ENCODE results near the gene CNOT3. TPM values are rescaled to one million over a fixed set of nuclear protein-coding genes. Genes with fewer than 3 reads are reported as not detected.
A peak's percentile ranks its signal among the peaks of the same experiment; 100 is the strongest.

Gene CNOT3
- total and polyA plus RNA-seq, 2 of the 13 experiments (the other 11 are each of a cell fraction or from before 2014, with no cell fraction given): 4.3 to 5.8 TPM

DNA sequence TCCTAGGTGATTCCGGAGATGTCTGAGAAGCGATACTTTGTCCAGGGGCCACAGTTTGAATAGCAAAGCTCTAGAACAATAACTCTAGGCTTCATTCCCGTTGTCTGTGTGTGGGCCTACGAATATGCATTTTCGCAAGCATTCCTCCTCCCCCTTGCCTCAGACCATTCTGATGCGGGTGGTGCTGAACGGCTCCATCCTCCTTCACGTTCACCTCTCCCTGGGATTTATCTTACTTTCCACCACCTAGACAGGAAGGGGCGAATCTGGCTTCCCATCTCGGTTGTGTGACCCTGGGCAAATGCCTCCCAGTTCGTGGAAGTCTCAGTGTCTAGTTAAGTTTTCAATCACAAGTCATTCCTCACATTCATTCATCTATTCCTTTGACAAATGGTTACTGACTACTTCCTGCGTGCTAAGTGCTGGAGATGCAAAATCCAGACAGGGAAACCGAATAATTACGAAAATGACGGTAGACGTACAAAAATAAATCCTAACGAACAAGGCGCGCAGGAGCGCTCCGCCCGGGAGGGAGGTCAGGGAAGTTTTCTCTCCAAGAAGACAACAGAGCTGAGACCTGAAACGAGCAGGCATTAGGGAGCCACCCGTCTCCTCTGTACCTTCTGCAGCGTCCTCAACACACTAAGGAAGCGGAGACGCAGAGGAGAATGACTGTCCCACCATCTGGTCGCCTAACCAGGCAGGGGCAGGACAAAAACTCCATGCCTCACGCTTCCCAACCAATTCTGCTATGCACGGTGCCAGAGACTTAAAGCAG, 1.3 kb upstream of the CNOT3 start (continued):
- no peak for TF ChIP-seq NR2F2 (IDR thresholded peaks at IDR 0.05; ENCODE audit: borderline replicate concordance, low read depth)
- 0 out of 2 replicates have a peak, but pooled peaks have one; percentile 6 for TF ChIP-seq FOXA3 (CRISPR knock-in tag; IDR thresholded peaks at IDR 0.05)
- no peak for TF ChIP-seq ZNF567 (CRISPR knock-in tag; IDR thresholded peaks at IDR 0.05; ENCODE audit: borderline replicate concordance)
- no peak for TF ChIP-seq ZSCAN9 (CRISPR knock-in tag; IDR thresholded peaks at IDR 0.05; ENCODE audit: borderline replicate concordance)
- no peak for TF ChIP-seq RBM39 (IDR thresholded peaks at IDR 0.05; ENCODE audit: low read depth, low read length, poor library complexity, severe bottlenecking)
- TF ChIP-seq ZNF329 (CRISPR knock-in tag; IDR thresholded peaks at IDR 0.05; ENCODE audit: low read depth): no peak
- TF ChIP-seq ZNF138 (CRISPR knock-in tag; IDR thresholded peaks at IDR 0.05; ENCODE audit: low read depth): no peak
- no peak for TF ChIP-seq NCOR1 (IDR thresholded peaks at IDR 0.05; ENCODE audit: borderline replicate concordance, low read length)
- no peak for TF ChIP-seq ZNF136 (CRISPR knock-in tag; IDR thresholded peaks at IDR 0.05; ENCODE audit: low read depth)
- TF ChIP-seq, protein P1, sequence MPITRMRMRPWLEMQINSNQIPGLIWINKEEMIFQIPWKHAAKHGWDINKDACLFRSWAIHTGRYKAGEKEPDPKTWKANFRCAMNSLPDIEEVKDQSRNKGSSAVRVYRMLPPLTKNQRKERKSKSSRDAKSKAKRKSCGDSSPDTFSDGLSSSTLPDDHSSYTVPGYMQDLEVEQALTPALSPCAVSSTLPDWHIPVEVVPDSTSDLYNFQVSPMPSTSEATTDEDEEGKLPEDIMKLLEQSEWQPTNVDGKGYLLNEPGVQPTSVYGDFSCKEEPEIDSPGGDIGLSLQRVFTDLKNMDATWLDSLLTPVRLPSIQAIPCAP (CRISPR knock-in tag; IDR thresholded peaks at IDR 0.05; ENCODE audit: low read depth): no peak
- TF ChIP-seq ZNF674 (CRISPR knock-in tag; IDR thresholded peaks at IDR 0.05; ENCODE audit: low read depth): no peak
- no peak for TF ChIP-seq GATAD2A (CRISPR knock-in tag; IDR thresholded peaks at IDR 0.05)
- no peak for TF ChIP-seq PHB2 (IDR thresholded peaks at IDR 0.05; ENCODE audit: partially characterized antibody)
- TF ChIP-seq ZNF496 (CRISPR knock-in tag; IDR thresholded peaks at IDR 0.05; ENCODE audit: insufficient replicate concordance): no peak
- no peak for TF ChIP-seq SOX13 (IDR thresholded peaks at IDR 0.05)
- TF ChIP-seq SOX13 (CRISPR knock-in tag; conservative IDR thresholded peaks at IDR 0.05 in 1 of 2, IDR thresholded peaks at IDR 0.05 in 1 of 2): no peak
- no peak for TF ChIP-seq CCAR2 (optimal IDR thresholded peaks at IDR 0.05; ENCODE audit: low read depth, low read length)
- TF ChIP-seq ZFY (CRISPR knock-in tag; IDR thresholded peaks at IDR 0.05): no peak
- TF ChIP-seq PCBP2 (optimal IDR thresholded peaks at IDR 0.05; ENCODE audit: low read depth, low read length, poor library complexity, severe bottlenecking): no peak
- no peak for TF ChIP-seq KLF9 (CRISPR knock-in tag; IDR thresholded peaks at IDR 0.05; ENCODE audit: low read depth)
- TF ChIP-seq, protein P2, sequence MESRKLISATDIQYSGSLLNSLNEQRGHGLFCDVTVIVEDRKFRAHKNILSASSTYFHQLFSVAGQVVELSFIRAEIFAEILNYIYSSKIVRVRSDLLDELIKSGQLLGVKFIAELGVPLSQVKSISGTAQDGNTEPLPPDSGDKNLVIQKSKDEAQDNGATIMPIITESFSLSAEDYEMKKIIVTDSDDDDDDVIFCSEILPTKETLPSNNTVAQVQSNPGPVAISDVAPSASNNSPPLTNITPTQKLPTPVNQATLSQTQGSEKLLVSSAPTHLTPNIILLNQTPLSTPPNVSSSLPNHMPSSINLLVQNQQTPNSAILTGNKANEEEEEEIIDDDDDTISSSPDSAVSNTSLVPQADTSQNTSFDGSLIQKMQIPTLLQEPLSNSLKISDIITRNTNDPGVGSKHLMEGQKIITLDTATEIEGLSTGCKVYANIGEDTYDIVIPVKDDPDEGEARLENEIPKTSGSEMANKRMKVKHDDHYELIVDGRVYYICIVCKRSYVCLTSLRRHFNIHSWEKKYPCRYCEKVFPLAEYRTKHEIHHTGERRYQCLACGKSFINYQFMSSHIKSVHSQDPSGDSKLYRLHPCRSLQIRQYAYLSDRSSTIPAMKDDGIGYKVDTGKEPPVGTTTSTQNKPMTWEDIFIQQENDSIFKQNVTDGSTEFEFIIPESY (CRISPR knock-in tag; IDR thresholded peaks at IDR 0.05): no peak
- no peak for TF ChIP-seq NFRKB (IDR thresholded peaks at IDR 0.05)
- TF ChIP-seq SNAPC2 (CRISPR knock-in tag; IDR thresholded peaks at IDR 0.05): no peak
- TF ChIP-seq ZNF558 (CRISPR knock-in tag; IDR thresholded peaks at IDR 0.05; ENCODE audit: borderline replicate concordance): no peak
- 0 out of 2 replicates have a peak, but pooled peaks have one; percentile 53 for TF ChIP-seq EED (CRISPR knock-in tag; IDR thresholded peaks at IDR 0.05)
- no peak for TF ChIP-seq SMAD1 (CRISPR knock-in tag; IDR thresholded peaks at IDR 0.05; ENCODE audit: borderline replicate concordance, low read depth)
- no peak for TF ChIP-seq ZNF572 (CRISPR knock-in tag; IDR thresholded peaks at IDR 0.05)

Measured in HepG2 (cell line).